Suppressor macrophage (primary cell): ENCODE data around the gene NFKB1.
A peak's percentile ranks its signal among the peaks of the same experiment; 100 is the strongest.

Source experiments
- DNase-seq, 4 experiments: peaks; one replicate each; pipeline ENCODE4 v3.0.0-alpha.2; 2020 to 2022

The NFKB1 gene

GRCh38 chr4:102632241-102633065, 131.3 kb downstream of the NFKB1 start:
- no peak for DNase-seq

GRCh38 chr4:102633100-102633499, 131.9 kb downstream of the NFKB1 start:
- DNase-seq: no peak

- peak; percentile 24 to 57 (median 44) for DNase-seq
Measured at GRCh38 chr4:102637391-102637790, 136.2 kb downstream of the NFKB1 start.

- DNase-seq: no peak
Measured at GRCh38 chr4:102638621-102639020, 137.5 kb downstream of the NFKB1 start.

GRCh38 chr4:102639598-102639997, 138.4 kb downstream of the NFKB1 start:
- DNase-seq: no peak

- no peak for DNase-seq
Measured at GRCh38 chr4:102640669-102641068, 139.5 kb downstream of the NFKB1 start.

- DNase-seq: no peak
Measured at GRCh38 chr4:102641793-102642192, 140.6 kb downstream of the NFKB1 start.

GRCh38 chr4:102642631-102643298, 141.6 kb downstream of the NFKB1 start:
- no peak for DNase-seq

GRCh38 chr4:102647117-102647516, 146.0 kb downstream of the NFKB1 start:
- no peak for DNase-seq

- DNase-seq: no peak
Measured at GRCh38 chr4:102657206-102657605, 156.0 kb downstream of the NFKB1 start.

- DNase-seq: no peak
Measured at GRCh38 chr4:102663073-102663472, 161.9 kb downstream of the NFKB1 start.

GRCh38 chr4:102665527-102665926, 164.4 kb downstream of the NFKB1 start:
- DNase-seq: no peak
